ENCODE results near the gene SHISA6.

Gene SHISA6

DNA sequence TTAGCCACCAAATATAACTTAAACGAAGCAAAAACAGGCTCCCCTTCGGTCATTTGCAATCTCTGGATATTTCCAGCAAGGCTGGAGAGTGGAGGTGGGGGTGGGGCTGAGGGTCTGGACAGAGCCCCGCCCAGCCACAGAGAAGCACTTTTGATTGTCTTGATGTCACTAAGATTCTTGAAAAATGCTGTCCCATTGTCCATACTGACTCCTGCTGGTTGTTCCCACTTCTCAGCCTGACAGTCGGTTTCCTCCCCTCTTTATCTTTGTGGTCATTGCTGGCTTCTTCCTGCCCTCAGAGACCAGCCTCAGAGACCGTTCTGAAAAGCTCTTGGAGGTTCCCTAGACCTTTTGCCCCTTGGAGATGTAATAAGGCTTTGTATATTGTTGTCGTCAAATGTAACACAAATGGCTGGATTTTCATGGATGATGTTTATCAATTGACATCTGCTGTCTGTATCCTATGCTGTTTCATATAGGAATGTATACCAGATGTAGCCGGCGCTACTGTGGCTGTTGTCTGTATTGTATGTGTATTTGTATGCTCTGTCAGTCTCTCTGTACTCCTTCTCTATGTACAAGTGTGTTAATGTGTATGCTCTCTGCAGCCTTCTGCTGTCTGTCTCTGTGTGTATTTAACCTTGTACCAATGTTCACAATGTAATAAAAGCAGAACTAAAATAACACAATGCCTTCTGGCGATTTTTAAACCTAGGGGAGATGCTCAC is 262.5 kb downstream of the SHISA6 start:
- no peaks in the 10 kb centered on the region for H3K36me3 ChIP-seq (ENCODE audit: insufficient read depth, low read length)
- no peak overlapping the region for H3K4me3 ChIP-seq (ENCODE audit: low read depth in 1 of 2, low read length in 2 of 2)
- H3K9ac ChIP-seq (ENCODE audit: low read length) = no peak overlapping the region
- no peak overlapping the region for H3K27ac ChIP-seq (ENCODE audit: low read depth, low read length)
- no peaks in the 10 kb centered on the region for H3K4me1 ChIP-seq (ENCODE audit: insufficient read depth, low read length)
- H3K9me3 ChIP-seq (ENCODE audit: low read length) = no peaks in the 10 kb centered on the region
- no peaks in the 10 kb centered on the region for H3K27me3 ChIP-seq (ENCODE audit: control insufficient read depth in 1 of 2, insufficient read depth in 2 of 2, low read length in 2 of 2)

DNA sequence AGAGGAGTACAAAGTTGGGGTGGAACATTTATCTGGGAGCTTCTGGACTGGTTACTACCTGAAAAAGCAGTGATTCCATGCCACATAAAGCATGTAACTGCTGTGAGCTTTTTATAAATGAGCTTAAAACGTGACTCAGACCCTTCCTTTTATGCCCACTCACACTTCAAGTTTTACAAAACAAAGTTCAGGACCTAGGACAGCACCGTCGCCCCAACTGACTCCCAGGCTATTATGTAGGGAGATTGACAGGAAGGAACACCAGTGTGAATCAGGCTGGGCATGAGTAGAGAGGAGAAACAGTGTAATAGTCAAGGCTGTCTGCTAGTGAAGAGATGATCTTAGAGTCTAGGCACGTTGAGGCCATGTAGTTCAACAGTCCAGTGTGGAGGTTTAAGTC is 265.6 kb downstream of the SHISA6 start:
- Histone ChIP-seq H3K4me3 (ENCODE audit: low read depth in 1 of 2, low read length in 2 of 2) (no peak overlapping the region), H3K9ac (ENCODE audit: low read length) (no peak overlapping the region), H3K36me3 (ENCODE audit: insufficient read depth, low read length) (no peaks in the 10 kb centered on the region), H3K27ac (ENCODE audit: low read depth, low read length) (no peak overlapping the region), H3K27me3 (ENCODE audit: control insufficient read depth in 1 of 2, insufficient read depth in 2 of 2, low read length in 2 of 2) (no peaks in the 10 kb centered on the region), H3K9me3 (ENCODE audit: low read length) (no peaks in the 10 kb centered on the region), H3K4me1 (ENCODE audit: insufficient read depth, low read length) (no peaks in the 10 kb centered on the region)

DNA sequence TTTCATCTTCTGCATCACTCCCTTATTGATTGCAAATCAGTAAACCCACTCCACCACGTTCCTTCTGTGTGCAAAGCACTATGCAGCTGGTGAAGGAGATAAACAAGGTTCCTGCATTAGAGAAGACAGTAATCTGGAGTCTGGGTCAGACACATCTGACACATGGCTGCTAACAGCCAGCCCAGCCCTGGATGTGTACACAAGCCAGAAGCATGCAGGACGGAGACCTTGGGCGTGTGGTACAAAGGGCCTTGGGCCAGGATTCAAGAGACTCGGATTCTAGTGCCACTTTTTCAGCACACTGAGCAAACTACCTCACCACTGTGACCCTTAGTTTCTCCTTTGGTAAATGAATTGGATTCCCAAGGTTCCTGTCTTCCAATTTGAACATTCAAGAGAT is 270.7 kb downstream of the SHISA6 start:
- no peaks in the 10 kb centered on the region for H3K27me3 ChIP-seq (ENCODE audit: control insufficient read depth in 1 of 2, insufficient read depth in 2 of 2, low read length in 2 of 2)
- no peaks in the 10 kb centered on the region for H3K36me3 ChIP-seq (ENCODE audit: insufficient read depth, low read length)
- no peaks in the 10 kb centered on the region for H3K9me3 ChIP-seq (ENCODE audit: low read length)
- H3K27ac ChIP-seq (ENCODE audit: low read depth, low read length) = no peak overlapping the region
- H3K4me1 ChIP-seq (ENCODE audit: insufficient read depth, low read length) = no peaks in the 10 kb centered on the region
- no peak overlapping the region for H3K9ac ChIP-seq (ENCODE audit: low read length)
- no peak overlapping the region for H3K4me3 ChIP-seq (ENCODE audit: low read depth in 1 of 2, low read length in 2 of 2)

DNA sequence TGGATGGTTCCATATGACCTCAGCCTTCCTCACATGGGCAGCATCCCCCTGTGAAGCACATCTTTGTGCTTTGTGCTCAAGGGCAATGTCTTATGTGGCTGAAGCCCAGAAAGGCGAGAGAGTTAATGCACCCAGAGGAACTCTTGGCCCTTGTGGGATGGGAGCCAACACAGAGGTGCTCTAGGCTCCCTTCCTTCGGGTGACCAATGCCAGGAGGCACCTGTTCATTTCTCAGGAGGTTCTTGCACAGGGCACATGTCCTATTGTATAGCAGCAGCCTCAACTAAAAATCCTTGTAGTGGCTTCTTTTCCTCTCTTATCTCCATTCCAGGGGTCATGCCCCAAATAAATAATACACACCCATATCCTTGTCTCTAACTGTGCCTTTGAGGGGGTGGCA is 273.6 kb downstream of the SHISA6 start:
- Histone ChIP-seq H3K9me3 (ENCODE audit: low read length) (no peaks in the 10 kb centered on the region), H3K27ac (ENCODE audit: low read depth, low read length) (no peak overlapping the region), H3K27me3 (ENCODE audit: control insufficient read depth in 1 of 2, insufficient read depth in 2 of 2, low read length in 2 of 2) (no peaks in the 10 kb centered on the region), H3K4me1 (ENCODE audit: insufficient read depth, low read length) (no peaks in the 10 kb centered on the region), H3K4me3 (ENCODE audit: low read depth in 1 of 2, low read length in 2 of 2) (no peak overlapping the region), H3K9ac (ENCODE audit: low read length) (no peak overlapping the region), H3K36me3 (ENCODE audit: insufficient read depth, low read length) (no peaks in the 10 kb centered on the region)

DNA sequence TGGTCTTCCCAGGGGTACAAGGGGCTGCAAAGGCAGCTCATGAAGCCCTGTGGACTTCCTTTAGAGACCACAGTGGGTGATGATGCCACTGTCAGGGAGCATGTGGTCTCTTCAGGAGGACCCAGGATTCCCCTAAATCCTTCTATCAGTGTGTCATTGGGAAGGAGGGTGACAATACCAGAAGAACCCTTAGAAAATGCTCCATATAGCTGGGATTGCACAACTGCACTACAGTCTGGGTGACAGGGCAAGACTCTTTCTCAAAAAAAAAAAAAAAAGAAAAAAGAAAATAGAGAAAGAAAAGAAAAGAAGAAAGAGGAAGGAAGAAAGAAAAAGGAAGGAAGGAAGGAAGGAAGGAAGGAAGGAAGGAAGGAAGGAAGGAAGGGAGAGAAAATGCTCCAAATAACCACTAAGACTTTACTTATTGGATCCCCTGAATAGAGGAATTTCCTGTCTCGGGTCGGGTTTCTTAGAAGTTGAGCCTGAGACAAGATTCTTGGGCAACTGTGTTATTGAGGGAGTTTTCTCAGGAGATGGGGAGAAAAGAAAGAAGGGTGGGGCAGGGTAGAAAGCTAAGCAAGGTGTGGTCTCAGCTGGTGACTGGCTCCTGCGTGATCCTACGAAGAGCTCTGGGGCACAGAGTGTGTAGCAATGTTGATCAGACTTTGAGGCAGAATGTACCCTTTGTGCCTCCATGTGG is 274.1 kb downstream of the SHISA6 start:
- Histone ChIP-seq H3K9ac (ENCODE audit: low read length) (no peak overlapping the region), H3K9me3 (ENCODE audit: low read length) (no peaks in the 10 kb centered on the region), H3K36me3 (ENCODE audit: insufficient read depth, low read length) (no peaks in the 10 kb centered on the region), H3K4me3 (ENCODE audit: low read depth in 1 of 2, low read length in 2 of 2) (no peak overlapping the region), H3K27ac (ENCODE audit: low read depth, low read length) (no peak overlapping the region), H3K4me1 (ENCODE audit: insufficient read depth, low read length) (no peaks in the 10 kb centered on the region), H3K27me3 (ENCODE audit: control insufficient read depth in 1 of 2, insufficient read depth in 2 of 2, low read length in 2 of 2) (no peaks in the 10 kb centered on the region)

DNA sequence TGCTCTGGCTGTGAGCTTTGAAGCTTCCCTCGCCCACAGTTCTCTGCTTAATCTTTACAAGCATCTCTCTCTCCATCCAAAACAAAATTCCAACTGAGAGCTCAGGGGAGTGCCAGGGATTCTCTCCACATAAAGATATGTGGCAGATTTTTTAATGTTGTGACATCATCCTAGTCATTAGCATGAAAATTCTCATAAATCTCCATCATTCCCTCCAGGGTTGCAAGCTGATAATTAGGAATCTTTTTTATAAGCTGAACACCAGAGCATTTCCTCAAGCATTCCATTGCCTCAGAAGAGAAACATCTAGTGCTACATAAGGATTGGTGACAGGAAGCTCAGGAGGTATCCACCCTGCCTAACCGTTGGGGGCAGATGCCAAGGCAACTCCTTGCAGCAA is 274.9 kb downstream of the SHISA6 start:
- Histone ChIP-seq H3K4me1 (ENCODE audit: insufficient read depth, low read length) (no peaks in the 10 kb centered on the region), H3K4me3 (ENCODE audit: low read depth in 1 of 2, low read length in 2 of 2) (no peak overlapping the region), H3K27ac (ENCODE audit: low read depth, low read length) (no peak overlapping the region), H3K36me3 (ENCODE audit: insufficient read depth, low read length) (no peaks in the 10 kb centered on the region), H3K9ac (ENCODE audit: low read length) (no peak overlapping the region), H3K9me3 (ENCODE audit: low read length) (no peaks in the 10 kb centered on the region), H3K27me3 (ENCODE audit: control insufficient read depth in 1 of 2, insufficient read depth in 2 of 2, low read length in 2 of 2) (no peaks in the 10 kb centered on the region)

DNA sequence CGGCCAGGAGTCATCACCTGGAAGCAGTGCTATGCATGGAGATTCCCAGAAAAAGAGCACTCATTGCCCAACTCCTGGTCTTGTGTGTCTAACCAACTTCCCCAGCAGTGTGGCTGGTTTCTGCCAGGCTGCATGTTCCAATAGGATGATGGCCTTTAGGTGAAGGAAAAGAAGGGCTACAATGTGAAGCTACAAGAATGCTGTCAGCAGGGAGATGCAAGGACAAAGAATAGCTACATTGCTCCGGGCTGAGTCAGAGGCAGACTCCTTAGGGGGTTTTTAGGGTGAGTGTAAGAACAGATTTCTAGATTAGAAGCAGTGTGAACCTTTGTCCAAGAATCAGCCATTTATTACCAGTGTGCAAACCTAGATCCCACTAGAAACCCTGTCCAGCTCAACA is 294.2 kb downstream of the SHISA6 start:
- no peak overlapping the region for H3K27ac ChIP-seq (ENCODE audit: low read depth, low read length)
- H3K4me3 ChIP-seq (ENCODE audit: low read depth in 1 of 2, low read length in 2 of 2) = no peak overlapping the region
- no peak overlapping the region for H3K9ac ChIP-seq (ENCODE audit: low read length)
- no peaks in the 10 kb centered on the region for H3K27me3 ChIP-seq (ENCODE audit: control insufficient read depth in 1 of 2, insufficient read depth in 2 of 2, low read length in 2 of 2)
- H3K4me1 ChIP-seq (ENCODE audit: insufficient read depth, low read length) = no peaks in the 10 kb centered on the region
- H3K9me3 ChIP-seq (ENCODE audit: low read length) = no peaks in the 10 kb centered on the region
- H3K36me3 ChIP-seq (ENCODE audit: insufficient read depth, low read length) = no peaks in the 10 kb centered on the region

DNA sequence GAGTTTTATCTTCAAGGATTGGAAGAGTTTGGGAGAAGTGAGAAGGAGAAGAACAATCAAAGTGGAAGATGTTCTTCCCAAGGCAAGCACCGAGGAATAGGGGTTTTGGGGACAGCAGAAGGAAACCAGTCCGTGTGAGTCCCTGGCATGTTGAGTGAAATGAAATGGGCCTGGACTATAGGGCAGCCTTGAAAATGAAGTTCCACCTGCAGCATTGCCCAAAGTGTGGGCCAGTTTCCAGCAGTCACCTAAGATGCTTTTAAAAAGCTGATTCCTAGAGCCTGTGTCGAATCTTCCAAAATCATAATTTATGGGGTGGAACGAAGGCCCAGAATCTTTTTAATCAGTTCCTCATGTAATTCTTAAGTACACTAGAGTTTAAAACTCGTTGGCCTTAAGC is 297.4 kb downstream of the SHISA6 start:
- Histone ChIP-seq H3K9ac (ENCODE audit: low read length) (no peak overlapping the region), H3K27me3 (ENCODE audit: control insufficient read depth in 1 of 2, insufficient read depth in 2 of 2, low read length in 2 of 2) (no peaks in the 10 kb centered on the region), H3K9me3 (ENCODE audit: low read length) (peaks cover 5% of the 10 kb centered on the region), H3K36me3 (ENCODE audit: insufficient read depth, low read length) (no peaks in the 10 kb centered on the region), H3K4me1 (ENCODE audit: insufficient read depth, low read length) (no peaks in the 10 kb centered on the region), H3K4me3 (ENCODE audit: low read depth in 1 of 2, low read length in 2 of 2) (no peak overlapping the region), H3K27ac (ENCODE audit: low read depth, low read length) (no peak overlapping the region)

DNA sequence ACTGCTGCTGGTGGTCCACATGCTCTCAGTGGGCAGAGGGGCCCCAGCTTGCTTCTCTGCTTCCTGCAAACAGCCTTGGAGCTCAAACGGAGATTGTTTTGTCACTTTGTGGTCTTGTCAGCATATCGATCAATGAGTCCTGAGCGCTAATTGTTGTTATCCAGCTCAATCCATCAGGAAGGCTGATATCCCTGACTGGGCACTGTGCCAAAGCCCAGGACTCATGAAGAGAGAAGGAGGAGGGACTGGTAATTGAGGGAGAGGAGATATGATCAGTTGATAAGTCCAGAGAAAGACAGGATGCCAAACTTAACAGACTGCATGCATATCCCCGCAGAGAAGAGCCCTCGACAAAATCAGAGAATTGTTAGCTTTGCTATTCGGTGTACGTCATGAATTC is 298.6 kb downstream of the SHISA6 start:
- Histone ChIP-seq H3K27ac (ENCODE audit: low read depth, low read length) (no peak overlapping the region), H3K4me1 (ENCODE audit: insufficient read depth, low read length) (no peaks in the 10 kb centered on the region), H3K27me3 (ENCODE audit: control insufficient read depth in 1 of 2, insufficient read depth in 2 of 2, low read length in 2 of 2) (no peaks in the 10 kb centered on the region), H3K36me3 (ENCODE audit: insufficient read depth, low read length) (no peaks in the 10 kb centered on the region), H3K4me3 (ENCODE audit: low read depth in 1 of 2, low read length in 2 of 2) (no peak overlapping the region), H3K9me3 (ENCODE audit: low read length) (peaks cover 5% of the 10 kb centered on the region), H3K9ac (ENCODE audit: low read length) (no peak overlapping the region)

DNA sequence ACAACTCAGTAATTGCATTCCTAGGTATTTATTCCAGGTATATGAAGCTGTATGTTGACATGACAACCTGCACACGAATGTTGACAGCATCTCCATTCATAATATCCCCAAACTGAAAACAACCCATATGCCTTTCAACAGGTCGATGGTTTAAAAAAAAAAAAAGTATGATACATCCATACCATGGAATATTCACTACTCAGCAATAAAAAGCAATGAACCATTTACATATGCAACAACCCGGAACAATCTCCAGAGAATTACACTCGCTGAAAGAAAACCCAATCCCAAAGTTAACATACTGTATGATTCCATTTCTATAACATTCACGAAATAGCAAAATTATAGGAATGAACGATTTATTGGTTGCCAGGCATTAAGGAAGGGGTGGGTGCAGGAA is 304.0 kb downstream of the SHISA6 start:
- Histone ChIP-seq H3K27me3 (ENCODE audit: control insufficient read depth in 1 of 2, insufficient read depth in 2 of 2, low read length in 2 of 2) (no peaks in the 10 kb centered on the region), H3K4me1 (ENCODE audit: insufficient read depth, low read length) (no peaks in the 10 kb centered on the region), H3K4me3 (ENCODE audit: low read depth in 1 of 2, low read length in 2 of 2) (no peak overlapping the region), H3K36me3 (ENCODE audit: insufficient read depth, low read length) (no peaks in the 10 kb centered on the region), H3K9ac (ENCODE audit: low read length) (no peak overlapping the region), H3K9me3 (ENCODE audit: low read length) (peaks cover 5% of the 10 kb centered on the region), H3K27ac (ENCODE audit: low read depth, low read length) (no peak overlapping the region)

DNA sequence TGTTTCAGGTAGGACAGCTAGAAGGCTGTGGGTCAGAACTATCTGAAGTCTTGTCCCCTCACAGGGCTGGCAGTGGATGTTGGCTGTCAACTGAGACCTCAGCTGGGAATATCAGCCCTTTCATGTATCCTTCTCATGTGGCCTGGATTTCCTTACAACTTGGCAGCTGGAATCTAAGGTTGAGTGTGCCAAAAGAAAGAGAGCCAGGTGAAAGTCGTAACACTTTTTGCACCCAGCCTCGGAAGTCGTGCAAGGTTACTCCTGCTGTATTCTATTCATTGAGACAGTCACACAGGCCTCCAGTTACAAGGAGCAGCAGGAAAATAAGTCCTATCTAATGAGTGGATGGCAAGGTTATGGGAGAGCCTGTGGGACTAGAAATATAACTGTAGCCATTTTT is 304.7 kb downstream of the SHISA6 start:
- H3K4me3 ChIP-seq (ENCODE audit: low read depth in 1 of 2, low read length in 2 of 2) = no peak overlapping the region
- H3K36me3 ChIP-seq (ENCODE audit: insufficient read depth, low read length) = no peaks in the 10 kb centered on the region
- H3K9ac ChIP-seq (ENCODE audit: low read length) = no peak overlapping the region

DNA sequence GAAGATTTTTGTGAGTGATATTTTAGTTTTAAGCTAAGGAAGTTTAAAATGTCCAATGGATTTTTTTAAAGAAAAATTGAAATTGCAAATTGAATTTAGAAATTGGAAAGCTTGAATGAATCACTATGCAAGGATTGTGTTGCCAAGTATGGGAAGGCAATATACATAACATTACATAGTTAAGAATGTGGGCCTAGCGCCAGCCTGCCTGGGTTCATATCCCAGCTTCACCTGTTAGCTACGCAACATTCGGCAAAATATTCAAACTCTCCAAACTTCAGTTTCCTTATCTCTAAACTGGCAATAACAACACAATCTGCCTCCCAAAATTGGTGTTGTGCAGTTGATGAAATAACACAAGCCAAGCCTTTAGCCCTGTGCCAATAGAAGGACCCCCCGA is 306.8 kb downstream of the SHISA6 start:
- no peaks in the 10 kb centered on the region for H3K9me3 ChIP-seq (ENCODE audit: low read length)
- H3K4me3 ChIP-seq (ENCODE audit: low read depth in 1 of 2, low read length in 2 of 2) = no peak overlapping the region
- no peak overlapping the region for H3K9ac ChIP-seq (ENCODE audit: low read length)
- H3K27ac ChIP-seq (ENCODE audit: low read depth, low read length) = no peak overlapping the region
- no peaks in the 10 kb centered on the region for H3K4me1 ChIP-seq (ENCODE audit: insufficient read depth, low read length)
- H3K36me3 ChIP-seq (ENCODE audit: insufficient read depth, low read length) = no peaks in the 10 kb centered on the region
- no peaks in the 10 kb centered on the region for H3K27me3 ChIP-seq (ENCODE audit: control insufficient read depth in 1 of 2, insufficient read depth in 2 of 2, low read length in 2 of 2)

More for the DNA sequence above, 304.7 kb downstream of the SHISA6 start:
- Histone ChIP-seq H3K27me3 (ENCODE audit: control insufficient read depth in 1 of 2, insufficient read depth in 2 of 2, low read length in 2 of 2) (no peaks in the 10 kb centered on the region), H3K27ac (ENCODE audit: low read depth, low read length) (no peak overlapping the region), H3K9me3 (ENCODE audit: low read length) (peaks cover 3% of the 10 kb centered on the region), H3K4me1 (ENCODE audit: insufficient read depth, low read length) (no peaks in the 10 kb centered on the region)

Measured in muscle layer of colon (tissue), 2 donors.